Astrocyte of the hippocampus (primary cell): Measurements from ENCODE around the gene FBXO27.
"Not testable (repeated sequence)": the region's sequence is repeated elsewhere in the genome, so short reads cannot be mapped to it uniquely, and the experiment has no call there.

Experiments
- DNase-seq: peaks from one replicate; pipeline ENCODE4 v3.0.0; 2011; ENCODE audit warnings: low read depth, low spot score

FBXO27 gene, protein sequence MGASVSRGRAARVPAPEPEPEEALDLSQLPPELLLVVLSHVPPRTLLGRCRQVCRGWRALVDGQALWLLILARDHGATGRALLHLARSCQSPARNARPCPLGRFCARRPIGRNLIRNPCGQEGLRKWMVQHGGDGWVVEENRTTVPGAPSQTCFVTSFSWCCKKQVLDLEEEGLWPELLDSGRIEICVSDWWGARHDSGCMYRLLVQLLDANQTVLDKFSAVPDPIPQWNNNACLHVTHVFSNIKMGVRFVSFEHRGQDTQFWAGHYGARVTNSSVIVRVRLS

GRCh38 chr19:39032063-39032918 lies at the start of gene FBXO27:
Gene FBXO27, minus strand, starts transcription at chr19:39032549. Its CDS starts 322 bp downstream, at chr19:39032227.
- DNase-seq: peak; percentile 40

DNA sequence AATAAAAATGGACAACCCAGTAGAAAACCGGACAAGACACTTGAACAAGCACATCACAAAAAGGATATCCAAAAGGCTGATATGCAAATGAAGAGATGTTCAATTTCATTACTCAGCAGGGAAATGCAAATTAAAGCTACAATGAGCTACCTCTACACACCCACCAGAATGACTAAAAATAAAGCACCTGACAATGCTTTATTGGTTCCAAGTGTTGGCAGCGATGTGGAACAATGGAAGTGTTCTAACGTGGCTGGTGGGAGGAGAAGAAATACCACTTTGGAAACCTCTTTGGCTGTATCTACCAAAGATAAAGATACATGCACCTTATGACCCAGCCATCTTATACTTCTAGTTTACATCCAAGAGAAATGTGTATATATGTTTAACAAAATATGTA lies 48.1 kb upstream of the FBXO27 start:
- DNase-seq: no peak

GRCh38 chr19:39078436-39079200 lies 46.3 kb upstream of the FBXO27 start:
- DNase-seq: peak; percentile 97

- DNase-seq: no peak
Observed at GRCh38 chr19:39077323-39077722, 45.0 kb upstream of the FBXO27 start.

DNA sequence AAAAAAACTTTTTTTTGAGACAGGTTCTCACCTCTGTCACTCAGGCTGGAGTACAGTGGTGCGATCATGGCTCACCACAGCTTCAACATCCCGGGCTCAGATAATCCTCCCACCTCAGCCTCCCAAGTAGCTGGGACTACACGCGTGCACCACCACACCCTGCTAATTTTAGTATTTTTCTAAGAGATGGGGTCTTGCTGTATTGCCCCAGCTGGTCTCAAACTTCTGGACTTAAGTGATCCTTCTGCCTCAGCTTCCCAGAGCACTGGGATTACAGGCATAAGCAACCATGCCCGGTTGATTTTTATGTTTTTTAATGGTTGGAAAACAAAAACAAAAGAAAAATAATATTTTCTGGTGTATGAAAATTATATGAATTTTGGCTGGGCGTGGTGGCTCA lies 42.6 kb upstream of the FBXO27 start:
- no peak for DNase-seq

DNA sequence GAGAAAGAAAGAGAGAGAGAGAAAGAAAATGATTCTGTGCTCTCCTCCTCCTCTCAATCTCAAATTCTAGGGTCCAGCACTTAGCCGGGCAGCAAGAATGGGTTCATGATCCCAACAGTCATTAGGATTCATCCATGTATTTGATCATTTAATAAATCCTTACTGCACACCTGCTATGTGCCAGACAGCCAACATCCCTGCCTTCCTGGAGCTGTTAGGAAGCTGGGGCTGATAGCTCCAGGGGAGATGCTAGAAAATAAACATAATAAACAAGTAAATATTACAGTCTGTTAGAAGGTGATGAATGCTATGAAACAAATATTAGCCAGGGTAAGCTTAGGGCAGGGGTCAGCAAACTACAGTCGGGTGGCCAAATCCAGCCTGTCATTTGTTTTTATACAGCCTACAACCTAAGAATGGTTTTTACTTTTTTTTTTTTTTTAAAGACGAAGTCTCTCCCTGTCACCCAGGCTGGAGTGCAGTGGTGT lies 41.9 kb upstream of the FBXO27 start:
- no peak for DNase-seq

- DNase-seq: no peak
Observed at GRCh38 chr19:39070888-39071287, 38.5 kb upstream of the FBXO27 start.

- not testable (repeated sequence) for DNase-seq
Observed at GRCh38 chr19:39068259-39068658, 35.9 kb upstream of the FBXO27 start.

GRCh38 chr19:39067104-39067503 lies 34.8 kb upstream of the FBXO27 start:
- DNase-seq: no peak

DNA sequence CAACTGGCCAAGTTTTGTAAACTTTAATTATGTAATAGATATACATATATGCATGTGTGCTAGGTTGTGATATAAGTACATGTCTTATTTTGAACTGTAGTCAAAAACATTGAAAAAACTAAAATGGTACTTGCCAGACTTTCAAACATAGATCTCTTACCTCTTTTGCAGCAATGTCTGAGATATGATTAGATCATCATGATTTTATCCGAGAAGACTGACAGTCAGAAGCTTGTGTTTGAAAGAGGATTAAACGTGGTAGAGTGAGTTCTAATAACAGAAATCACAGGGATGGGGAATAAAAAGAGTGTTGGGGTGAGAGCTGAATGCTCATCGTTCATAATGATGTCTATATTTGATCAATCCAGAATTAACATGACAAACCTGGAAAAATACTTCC lies 33.6 kb upstream of the FBXO27 start:
- DNase-seq: no peak

- no peak for DNase-seq
Observed at GRCh38 chr19:39064405-39064804, 32.1 kb upstream of the FBXO27 start.

- no peak for DNase-seq
Observed at GRCh38 chr19:39060171-39060570, 27.8 kb upstream of the FBXO27 start.

DNA sequence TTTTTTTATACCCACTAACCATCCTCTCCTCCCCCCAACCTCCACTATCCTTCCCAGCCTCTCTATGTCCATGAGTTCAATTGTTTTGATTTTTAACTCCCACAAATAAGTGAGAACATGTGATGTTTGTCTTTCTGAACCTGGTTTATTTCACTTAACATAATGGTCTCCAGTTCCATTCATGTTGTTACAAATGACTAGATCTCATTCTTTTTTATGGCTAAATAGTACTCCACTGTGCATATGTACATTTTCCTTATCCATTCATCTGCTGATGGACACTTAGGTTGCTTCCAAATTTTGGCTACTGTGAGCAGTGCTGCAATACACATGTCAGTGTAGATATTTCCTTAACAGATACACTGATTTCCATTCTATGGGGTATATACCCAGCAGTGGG lies 27.0 kb upstream of the FBXO27 start:
- no peak for DNase-seq

- no peak for DNase-seq
Observed at GRCh38 chr19:39057615-39058014, 25.3 kb upstream of the FBXO27 start.

GRCh38 chr19:39054091-39054470 lies 21.7 kb upstream of the FBXO27 start:
- DNase-seq: no peak

DNA sequence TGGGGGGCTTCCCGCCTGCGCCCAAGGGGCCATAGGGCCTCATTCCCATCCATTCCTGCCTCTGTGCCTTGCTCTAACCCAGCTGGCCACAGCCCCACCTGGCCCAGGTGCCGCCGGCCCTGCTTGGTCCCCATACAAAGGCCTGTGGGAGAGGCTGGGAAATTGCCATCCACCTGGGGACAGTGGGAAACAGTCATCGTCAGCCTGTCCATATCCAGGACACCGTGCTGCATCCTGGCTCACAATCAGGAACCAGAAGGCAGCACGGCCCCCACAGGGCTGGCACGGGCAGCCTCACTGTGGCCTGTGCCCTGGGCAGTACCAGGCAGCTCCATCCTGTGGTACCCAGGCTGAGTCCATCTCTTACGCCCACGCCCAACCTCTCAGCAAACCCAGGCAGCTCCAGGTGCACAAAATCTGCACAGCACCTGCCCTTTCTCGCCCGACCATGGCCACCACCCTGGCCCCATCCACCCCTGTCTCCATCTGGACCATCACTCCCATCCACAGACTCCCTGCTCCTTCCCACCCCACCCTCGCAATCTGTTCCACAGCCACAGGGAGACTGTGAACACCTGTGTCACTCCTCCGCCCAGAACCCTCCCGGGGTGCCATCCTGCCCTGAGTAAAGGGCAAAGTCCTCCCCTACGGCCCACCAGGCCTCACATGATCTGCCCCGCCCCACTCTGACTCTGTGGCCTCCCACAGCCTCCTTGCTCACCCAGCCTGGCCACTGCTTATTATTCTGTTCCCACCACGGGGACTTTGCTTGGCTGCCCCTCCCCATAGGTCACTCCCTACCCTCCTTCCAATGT lies 21.1 kb upstream of the FBXO27 start:
- no peak for DNase-seq

GRCh38 chr19:39052846-39053245 lies 20.5 kb upstream of the FBXO27 start:
- DNase-seq: no peak

- DNase-seq: peak; percentile 71
Observed at GRCh38 chr19:39052243-39052746, 19.9 kb upstream of the FBXO27 start.

- DNase-seq: no peak
Observed at GRCh38 chr19:39047073-39047472, 14.7 kb upstream of the FBXO27 start.

GRCh38 chr19:39046037-39046821 lies 13.9 kb upstream of the FBXO27 start:
- DNase-seq: no peak
